Liver (tissue), 9 donors: ENCODE data around the gene WNT8A. TPM values are rescaled to one million over a fixed set of nuclear protein-coding genes. Genes with fewer than 3 reads are reported as not detected.

Experiments
- DNase-seq: peaks from one replicate; pipeline ENCODE4 v3.0.0-alpha.2; 2017; ENCODE audit warnings: low spot score
- H3K27ac ChIP-seq, 2 donors: one replicate each; pipeline ENCODE4 v1.7.0; 2013; ENCODE audit warnings: inconsistent platforms in 2 of 2, low read length in 2 of 2, control low read depth in 1 of 2, low read depth in 1 of 2, mild to moderate bottlenecking in 1 of 2
- H3K27me3 ChIP-seq, 4 donors: one replicate each; pipeline versions ENCODE4 v1.6.1 to v1.7.0; 2013; ENCODE audit warnings: low read length in 3 of 4, inconsistent platforms in 1 of 4, mild to moderate bottlenecking in 1 of 4, moderate library complexity in 1 of 4; ENCODE audit not compliant: control insufficient read depth in 4 of 4, insufficient read depth in 4 of 4
- H3K36me3 ChIP-seq, 4 donors: one replicate each; pipeline versions ENCODE4 v1.6.1 to v1.7.0; 2013; ENCODE audit warnings: low read length in 3 of 4, mild to moderate bottlenecking in 3 of 4, low read depth in 1 of 4, moderate library complexity in 1 of 4; ENCODE audit not compliant: control insufficient read depth in 4 of 4, insufficient read depth in 3 of 4
- H3K4me1 ChIP-seq, 4 donors: one replicate each; pipeline versions ENCODE4 v1.6.1 to v1.7.0; 2013; ENCODE audit warnings: low read length in 3 of 4, mild to moderate bottlenecking in 3 of 4, moderate library complexity in 1 of 4; ENCODE audit not compliant: control insufficient read depth in 4 of 4, insufficient read depth in 4 of 4
- H3K4me3 ChIP-seq, 3 donors: one replicate each; pipeline versions ENCODE4 v1.6.1 to v1.7.0; 2013; ENCODE audit warnings: low read length in 3 of 3, control low read depth in 1 of 3, low read depth in 1 of 3, mild to moderate bottlenecking in 1 of 3
- H3K9ac ChIP-seq, 2 donors: one replicate each; pipeline ENCODE4 v1.7.0; 2013; ENCODE audit warnings: low read length in 2 of 2, mild to moderate bottlenecking in 2 of 2, moderate library complexity in 2 of 2, control low read depth in 1 of 2, low read depth in 1 of 2
- H3K9me3 ChIP-seq, 4 donors: one replicate each; pipeline versions ENCODE4 v1.6.1 to v1.7.0; 2013; ENCODE audit warnings: low read length in 3 of 4; ENCODE audit not compliant: control insufficient read depth in 4 of 4
- EGR1 ChIP-seq, 2 donors: IDR thresholded peaks; 2 replicates each; pipeline ENCODE4 v1.6.1; 2016 to 2018; ENCODE audit warnings: antibody characterized with exemption in 2 of 2, low read depth in 2 of 2
- FOXA1 ChIP-seq: IDR thresholded peaks from 2 replicates; pipeline ENCODE4 v1.6.1; 2016; ENCODE audit warnings: antibody characterized with exemption
- FOXA2 ChIP-seq: IDR thresholded peaks from 2 replicates; pipeline ENCODE4 v1.6.1; 2016; ENCODE audit warnings: antibody characterized with exemption
- HNF4A ChIP-seq, 2 donors: conservative IDR thresholded peaks; 2 replicates each; pipeline ENCODE4 v1.6.1; 2016; ENCODE audit warnings: antibody characterized with exemption in 2 of 2, mild to moderate bottlenecking in 2 of 2
- HNF4G ChIP-seq: IDR thresholded peaks from 2 replicates; pipeline ENCODE4 v1.6.1; 2016; ENCODE audit warnings: antibody characterized with exemption
- JUND ChIP-seq, 2 donors: IDR thresholded peaks; 2 replicates each; pipeline ENCODE4 v1.6.1; 2016; ENCODE audit warnings: antibody characterized with exemption in 2 of 2
- NR2F2 ChIP-seq: IDR thresholded peaks from 2 replicates; pipeline ENCODE4 v1.6.1; 2016; ENCODE audit warnings: antibody characterized with exemption
- RAD21 ChIP-seq, 2 donors: IDR thresholded peaks; 2 replicates each; pipeline ENCODE4 v1.6.1; 2016; ENCODE audit warnings: antibody characterized with exemption in 2 of 2, mild to moderate bottlenecking in 2 of 2
- RXRA ChIP-seq, 2 donors: IDR thresholded peaks; 2 replicates each; pipeline ENCODE4 v1.6.1; 2017 to 2018; ENCODE audit warnings: antibody characterized with exemption in 2 of 2, mild to moderate bottlenecking in 1 of 2
- SP1 ChIP-seq: IDR thresholded peaks from 2 replicates; pipeline ENCODE4 v1.6.1; 2018; ENCODE audit warnings: antibody characterized with exemption, mild to moderate bottlenecking
- TAF1 ChIP-seq: conservative IDR thresholded peaks from 2 replicates; pipeline ENCODE4 v1.6.1; 2016; ENCODE audit warnings: antibody characterized with exemption, mild to moderate bottlenecking
- YY1 ChIP-seq: IDR thresholded peaks from 2 replicates; pipeline ENCODE4 v1.6.1; 2016; ENCODE audit warnings: antibody characterized with exemption, mild to moderate bottlenecking
- WGBS: extraction: QIAGEN DNeasy Blood & Tissue Kit; methylation state at CpG from one replicate; pipeline ENCODE4 v1.1.7; 2013; 5-methylcytosine and 5-hydroxymethylcytosine counted together
- polyA plus RNA-seq, 2 donors: library from polyadenylated mRNA; stranded (reverse) in 1 of 2; unstranded in 1 of 2; fragments of 200-250 nt in 1 of 2; fragments of >200 nt in 1 of 2; fragmentation: Nextera tagmentation in 1 of 2; extraction: Ambion mirVana in 1 of 2; gene quantifications; one replicate each; pipeline versions ENCODE4 v1.2.1 to v1.2.3, GENCODE V29; 2013 to 2015
- total RNA-seq, 2 donors: library from RNA; depleted of rRNA; stranded (reverse); fragments of >200 nt; gene quantifications; one replicate each; pipeline ENCODE4 v1.2.3, GENCODE V29; 2014
- TF ChIP-seq, protein P1 (sequence below): fragments of 150-350 bp; IDR thresholded peaks from 2 replicates; pipeline ENCODE4 v1.5.1; 2017; ENCODE audit warnings: improper control_type of control experiment, low read depth, low read length; ENCODE audit not compliant: missing input control
- TF ChIP-seq, protein P2 (sequence below): IDR thresholded peaks from 2 replicates; pipeline ENCODE4 v1.6.1; 2016; ENCODE audit warnings: antibody characterized with exemption, mild to moderate bottlenecking
- TF ChIP-seq, protein P3 (sequence below): IDR thresholded peaks from 2 replicates; pipeline ENCODE4 v1.6.1; 2016; ENCODE audit warnings: antibody characterized with exemption
- TF ChIP-seq, protein P4 (sequence below): IDR thresholded peaks from 2 replicates; pipeline ENCODE4 v1.6.1; 2016; ENCODE audit warnings: antibody characterized with exemption
- donor health status: healthy.
- donor health status: healthy.
- donor health status: healthy.
- donor health status: healthy.
- donor health status: healthy.

WNT8A gene
- total and polyA plus RNA-seq, 4 donors = not detected

- TF ChIP-seq, protein P1, sequence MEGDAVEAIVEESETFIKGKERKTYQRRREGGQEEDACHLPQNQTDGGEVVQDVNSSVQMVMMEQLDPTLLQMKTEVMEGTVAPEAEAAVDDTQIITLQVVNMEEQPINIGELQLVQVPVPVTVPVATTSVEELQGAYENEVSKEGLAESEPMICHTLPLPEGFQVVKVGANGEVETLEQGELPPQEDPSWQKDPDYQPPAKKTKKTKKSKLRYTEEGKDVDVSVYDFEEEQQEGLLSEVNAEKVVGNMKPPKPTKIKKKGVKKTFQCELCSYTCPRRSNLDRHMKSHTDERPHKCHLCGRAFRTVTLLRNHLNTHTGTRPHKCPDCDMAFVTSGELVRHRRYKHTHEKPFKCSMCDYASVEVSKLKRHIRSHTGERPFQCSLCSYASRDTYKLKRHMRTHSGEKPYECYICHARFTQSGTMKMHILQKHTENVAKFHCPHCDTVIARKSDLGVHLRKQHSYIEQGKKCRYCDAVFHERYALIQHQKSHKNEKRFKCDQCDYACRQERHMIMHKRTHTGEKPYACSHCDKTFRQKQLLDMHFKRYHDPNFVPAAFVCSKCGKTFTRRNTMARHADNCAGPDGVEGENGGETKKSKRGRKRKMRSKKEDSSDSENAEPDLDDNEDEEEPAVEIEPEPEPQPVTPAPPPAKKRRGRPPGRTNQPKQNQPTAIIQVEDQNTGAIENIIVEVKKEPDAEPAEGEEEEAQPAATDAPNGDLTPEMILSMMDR = no peak
- no peak for TF ChIP-seq HNF4G
- TF ChIP-seq FOXA2 = no peak
- no peak for TF ChIP-seq EGR1 (IDR thresholded peaks at IDR 0.05; ENCODE audit: low read depth in 2 of 2)
Measured at GRCh38 chr5:138093036-138093435, 9.2 kb downstream of the WNT8A start (continued).

GRCh38 chr5:138095100-138095907 lies 11.5 kb downstream of the WNT8A start:
- Histone ChIP-seq H3K27me3 (no peaks in the 10 kb centered on the region), H3K9ac (no peak overlapping the region), H3K9me3 (no peaks in the 10 kb centered on the region), H3K27ac (no peak overlapping the region), H3K4me1 (no peaks in the 10 kb centered on the region), H3K4me3 (no peak overlapping the region), H3K36me3 (no peaks in the 10 kb centered on the region)
- no peak for DNase-seq
- TF ChIP-seq FOXA1 (no peak), JUND (IDR thresholded peaks at IDR 0.05) (no peak), TAF1 (no peak), FOXA2 (no peak), HNF4G (no peak), RXRA (IDR thresholded peaks at IDR 0.05) (no peak)
- TF ChIP-seq, protein P2, sequence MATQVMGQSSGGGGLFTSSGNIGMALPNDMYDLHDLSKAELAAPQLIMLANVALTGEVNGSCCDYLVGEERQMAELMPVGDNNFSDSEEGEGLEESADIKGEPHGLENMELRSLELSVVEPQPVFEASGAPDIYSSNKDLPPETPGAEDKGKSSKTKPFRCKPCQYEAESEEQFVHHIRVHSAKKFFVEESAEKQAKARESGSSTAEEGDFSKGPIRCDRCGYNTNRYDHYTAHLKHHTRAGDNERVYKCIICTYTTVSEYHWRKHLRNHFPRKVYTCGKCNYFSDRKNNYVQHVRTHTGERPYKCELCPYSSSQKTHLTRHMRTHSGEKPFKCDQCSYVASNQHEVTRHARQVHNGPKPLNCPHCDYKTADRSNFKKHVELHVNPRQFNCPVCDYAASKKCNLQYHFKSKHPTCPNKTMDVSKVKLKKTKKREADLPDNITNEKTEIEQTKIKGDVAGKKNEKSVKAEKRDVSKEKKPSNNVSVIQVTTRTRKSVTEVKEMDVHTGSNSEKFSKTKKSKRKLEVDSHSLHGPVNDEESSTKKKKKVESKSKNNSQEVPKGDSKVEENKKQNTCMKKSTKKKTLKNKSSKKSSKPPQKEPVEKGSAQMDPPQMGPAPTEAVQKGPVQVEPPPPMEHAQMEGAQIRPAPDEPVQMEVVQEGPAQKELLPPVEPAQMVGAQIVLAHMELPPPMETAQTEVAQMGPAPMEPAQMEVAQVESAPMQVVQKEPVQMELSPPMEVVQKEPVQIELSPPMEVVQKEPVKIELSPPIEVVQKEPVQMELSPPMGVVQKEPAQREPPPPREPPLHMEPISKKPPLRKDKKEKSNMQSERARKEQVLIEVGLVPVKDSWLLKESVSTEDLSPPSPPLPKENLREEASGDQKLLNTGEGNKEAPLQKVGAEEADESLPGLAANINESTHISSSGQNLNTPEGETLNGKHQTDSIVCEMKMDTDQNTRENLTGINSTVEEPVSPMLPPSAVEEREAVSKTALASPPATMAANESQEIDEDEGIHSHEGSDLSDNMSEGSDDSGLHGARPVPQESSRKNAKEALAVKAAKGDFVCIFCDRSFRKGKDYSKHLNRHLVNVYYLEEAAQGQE = no peak
- WGBS = 43% methylated on average over 4 of the region's 4 CpGs

DNA sequence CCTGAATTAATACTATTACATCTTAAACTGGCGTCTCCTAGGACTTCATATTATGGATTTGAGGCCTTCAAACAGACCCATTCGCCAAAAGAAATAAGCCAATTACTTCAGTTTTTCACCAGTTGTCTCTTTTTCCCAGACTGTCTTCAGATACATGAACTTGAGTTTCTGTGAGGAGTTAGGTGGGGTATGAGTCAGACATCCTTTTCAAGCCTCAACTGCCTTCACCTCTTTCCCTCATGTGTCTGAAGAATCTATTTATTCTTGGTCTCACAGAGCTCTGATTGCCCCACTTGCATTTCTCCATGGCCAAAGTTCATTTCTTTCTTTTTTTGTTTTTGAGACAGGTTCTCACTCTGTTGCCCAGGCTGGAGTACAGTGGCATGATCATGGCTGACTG lies 12.5 kb downstream of the WNT8A start:
- TF ChIP-seq, protein P3, sequence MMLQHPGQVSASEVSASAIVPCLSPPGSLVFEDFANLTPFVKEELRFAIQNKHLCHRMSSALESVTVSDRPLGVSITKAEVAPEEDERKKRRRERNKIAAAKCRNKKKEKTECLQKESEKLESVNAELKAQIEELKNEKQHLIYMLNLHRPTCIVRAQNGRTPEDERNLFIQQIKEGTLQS = no peak
- TF ChIP-seq FOXA1 (no peak), HNF4A (conservative IDR thresholded peaks at IDR 0.05) (no peak), SP1 (no peak), NR2F2 (no peak), YY1 (no peak), JUND (IDR thresholded peaks at IDR 0.05) (no peak), RAD21 (IDR thresholded peaks at IDR 0.05) (no peak), EGR1 (IDR thresholded peaks at IDR 0.05; ENCODE audit: low read depth in 2 of 2) (no peak), TAF1 (no peak), HNF4G (no peak)
- TF ChIP-seq, protein P2 = no peak
- TF ChIP-seq, protein P4, sequence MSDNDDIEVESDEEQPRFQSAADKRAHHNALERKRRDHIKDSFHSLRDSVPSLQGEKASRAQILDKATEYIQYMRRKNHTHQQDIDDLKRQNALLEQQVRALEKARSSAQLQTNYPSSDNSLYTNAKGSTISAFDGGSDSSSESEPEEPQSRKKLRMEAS = no peak
- Histone ChIP-seq H3K27me3 (no peaks in the 10 kb centered on the region), H3K4me1 (no peaks in the 10 kb centered on the region), H3K4me3 (no peak overlapping the region), H3K27ac (no peak overlapping the region), H3K36me3 (no peaks in the 10 kb centered on the region), H3K9ac (no peak overlapping the region), H3K9me3 (no peaks in the 10 kb centered on the region)
- DNase-seq = no peak
- WGBS = 77% methylated on average over 2 of the region's 2 CpGs
